Globus pallidus (tissue), 1 donor: ENCODE results near the gene PSMD3.
"Not testable (repeated sequence)": the region's sequence is repeated elsewhere in the genome, so short reads cannot be mapped to it uniquely, and the experiment has no call there.

Experiments used
- DNase-seq: peaks from one replicate; pipeline ENCODE4 v3.0.0-alpha.2; 2015; ENCODE audit warnings: low spot score

PSMD3 gene

DNA sequence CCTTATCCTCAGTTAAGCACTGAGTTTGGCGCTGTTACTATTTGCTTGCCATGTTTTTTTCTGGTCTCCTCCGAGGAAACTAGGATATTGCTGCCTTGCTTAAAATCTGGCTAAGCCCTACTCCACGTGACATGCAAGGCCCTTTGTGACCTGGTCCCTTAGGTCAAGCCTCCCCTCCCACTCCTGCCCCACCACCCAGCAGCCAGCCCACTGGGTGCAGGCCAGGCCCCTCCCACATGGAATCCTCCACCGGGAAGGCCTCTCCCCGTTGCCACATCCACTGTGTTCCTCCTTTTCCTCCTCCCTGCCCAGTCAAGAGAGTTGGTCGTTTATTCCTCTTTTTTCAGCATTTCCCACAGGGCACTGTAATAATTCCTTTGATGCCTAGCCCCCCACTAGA lies 16.2 kb downstream of the PSMD3 start:
- DNase-seq, result no peak

DNA sequence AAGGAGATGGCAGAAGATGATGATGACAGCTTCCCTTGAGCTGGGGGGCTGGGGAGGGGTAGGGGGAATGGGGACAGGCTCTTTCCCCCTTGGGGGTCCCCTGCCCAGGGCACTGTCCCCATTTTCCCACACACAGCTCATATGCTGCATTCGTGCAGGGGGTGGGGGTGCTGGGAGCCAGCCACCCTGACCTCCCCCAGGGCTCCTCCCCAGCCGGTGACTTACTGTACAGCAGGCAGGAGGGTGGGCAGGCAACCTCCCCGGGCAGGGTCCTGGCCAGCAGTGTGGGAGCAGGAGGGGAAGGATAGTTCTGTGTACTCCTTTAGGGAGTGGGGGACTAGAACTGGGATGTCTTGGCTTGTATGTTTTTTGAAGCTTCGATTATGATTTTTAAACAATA lies 16.9 kb downstream of the PSMD3 start:
- no peak for DNase-seq

DNA sequence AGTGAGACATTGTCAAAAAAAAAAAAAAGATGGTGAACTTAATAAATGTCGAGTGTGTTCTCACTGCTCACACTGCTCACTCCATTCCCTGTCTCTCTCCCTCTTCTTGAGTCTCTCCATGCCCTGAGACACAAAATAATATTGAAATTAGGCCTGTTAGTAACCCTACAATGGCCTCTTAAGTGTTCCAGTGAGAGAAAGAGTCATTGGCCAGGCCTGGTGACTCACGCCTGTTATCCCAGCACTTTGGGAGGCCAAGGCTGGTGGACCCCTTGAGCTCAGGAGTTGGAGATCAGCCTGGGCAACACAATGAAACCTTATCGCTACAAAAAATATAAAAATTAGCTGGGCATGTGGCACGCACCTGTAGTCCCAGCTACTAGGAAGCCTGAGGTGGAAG lies 18.5 kb downstream of the PSMD3 start:
- no peak for DNase-seq

DNA sequence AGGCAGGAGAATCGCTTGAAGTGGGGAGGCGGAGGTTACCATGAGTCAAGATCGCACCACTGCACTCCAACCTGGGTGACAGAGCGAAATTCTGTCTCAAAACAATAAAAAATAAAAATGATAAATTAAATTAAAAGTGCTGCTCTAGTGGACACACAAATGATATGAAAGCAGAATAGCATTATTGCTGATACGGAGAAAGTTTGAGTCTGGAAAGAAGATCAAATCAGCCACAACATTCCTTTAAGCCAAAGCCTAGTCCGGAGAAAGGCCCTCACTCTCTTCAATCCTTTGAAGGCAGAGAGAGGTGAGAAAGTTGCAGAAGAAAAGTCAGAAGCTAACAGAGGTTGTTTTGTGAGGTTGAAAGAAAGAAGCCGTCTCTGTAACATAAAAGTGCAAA lies 19.6 kb downstream of the PSMD3 start:
- no peak for DNase-seq

DNA sequence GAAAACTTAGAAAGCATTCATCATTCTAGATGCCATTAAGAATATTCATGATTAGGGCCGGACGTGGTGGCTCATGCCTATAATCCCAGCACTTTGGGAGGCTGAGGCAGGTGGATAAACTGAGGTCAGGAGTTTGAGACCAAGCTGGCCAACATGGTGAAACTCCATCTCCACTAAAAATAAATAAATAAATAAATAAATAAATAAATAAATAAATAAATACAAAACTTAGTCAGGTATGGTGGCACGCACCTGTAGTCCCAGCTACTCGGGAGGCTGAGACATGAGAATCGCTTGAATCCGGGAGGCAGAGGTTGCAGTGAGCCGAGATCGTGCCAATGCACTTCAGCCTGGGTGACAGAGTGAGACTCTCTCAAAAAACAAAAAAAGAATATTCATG lies 20.7 kb downstream of the PSMD3 start:
- DNase-seq, result not testable (repeated sequence)

DNA sequence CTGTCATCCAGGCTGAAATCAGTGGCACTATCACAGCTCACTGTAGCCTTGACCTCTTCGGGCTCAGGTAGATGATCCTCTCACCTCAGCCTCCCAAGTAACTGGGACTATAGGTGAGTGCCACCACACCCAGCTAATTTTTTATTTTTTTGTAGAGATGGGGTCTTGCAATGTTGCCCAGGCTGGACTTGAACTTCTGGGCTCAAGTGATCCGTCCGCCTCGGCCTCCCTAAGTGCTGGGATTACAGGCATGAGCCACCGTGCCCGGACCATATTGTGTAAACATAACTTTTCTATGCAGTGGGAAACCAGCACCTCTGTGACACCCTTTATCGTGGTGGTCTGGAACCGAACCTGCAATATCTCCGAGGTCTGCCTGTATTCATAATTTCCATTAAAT lies 23.5 kb downstream of the PSMD3 start:
- no peak for DNase-seq

DNA sequence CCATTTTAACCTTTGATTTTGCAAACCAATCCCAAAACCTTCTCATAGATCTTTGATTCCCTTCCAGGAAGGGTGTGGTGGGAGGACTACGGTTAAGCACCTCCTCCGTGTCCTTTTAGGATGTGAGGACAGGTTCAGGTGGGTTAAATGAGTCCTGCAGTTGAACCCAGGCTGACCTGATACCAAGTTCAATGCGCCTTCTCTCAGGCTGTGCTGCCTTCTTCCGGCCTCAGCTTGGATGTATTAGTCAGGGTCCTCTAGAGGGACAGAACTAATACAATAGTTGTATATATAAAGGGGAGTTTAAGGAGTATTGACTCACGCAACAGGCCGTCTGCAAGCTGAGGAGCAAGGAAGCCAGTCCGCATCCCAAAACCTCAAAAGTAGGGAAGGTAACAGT lies 24.1 kb downstream of the PSMD3 start:
- no peak for DNase-seq

DNA sequence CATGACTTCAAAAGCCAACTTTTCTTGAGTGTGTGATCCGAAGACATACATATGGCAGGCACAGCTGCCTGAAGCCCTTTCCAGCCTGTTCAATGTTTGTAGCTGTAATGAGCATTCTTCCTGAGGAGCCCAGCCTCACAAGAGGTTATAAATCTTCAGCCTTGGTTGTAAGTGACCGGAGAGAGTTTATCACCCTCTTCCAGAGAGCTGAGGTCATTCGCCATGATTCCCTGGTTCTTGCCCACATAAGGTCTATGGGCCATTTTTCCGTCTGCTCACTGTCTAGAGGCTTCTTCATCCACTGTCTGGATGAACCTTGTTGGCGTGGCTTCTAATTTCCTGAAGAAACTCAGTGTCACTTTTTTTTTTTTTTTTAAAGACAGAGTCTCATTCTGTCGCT lies 24.9 kb downstream of the PSMD3 start:
- DNase-seq, result no peak

DNA sequence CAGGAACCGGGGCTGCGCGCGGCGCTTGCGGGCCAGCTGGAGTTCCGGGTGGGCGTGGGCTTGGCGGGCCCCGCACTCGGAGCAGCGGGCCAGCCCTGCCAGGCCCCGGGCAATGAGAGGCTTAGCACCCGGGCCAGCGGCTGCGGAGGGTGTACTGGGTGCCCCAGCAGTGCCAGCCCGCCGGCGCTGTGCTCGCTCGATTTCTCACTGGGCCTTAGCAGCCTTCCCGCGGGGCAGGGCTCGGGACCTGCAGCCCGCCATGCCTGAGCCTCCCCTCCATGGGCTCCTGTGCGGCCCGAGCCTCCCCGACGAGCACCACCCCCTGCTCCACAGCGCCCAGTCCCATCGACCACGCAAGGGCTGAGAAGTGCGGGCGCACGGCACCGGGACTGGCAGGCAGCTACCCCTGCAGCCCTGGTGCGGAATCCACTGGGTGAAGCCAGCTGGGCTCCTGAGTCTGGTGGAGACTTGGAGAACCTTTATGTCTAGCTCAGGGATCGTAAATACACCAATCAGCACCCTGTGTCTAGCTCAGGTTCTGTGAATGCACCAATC lies 30.4 kb downstream of the PSMD3 start:
- not testable (repeated sequence) for DNase-seq

DNA sequence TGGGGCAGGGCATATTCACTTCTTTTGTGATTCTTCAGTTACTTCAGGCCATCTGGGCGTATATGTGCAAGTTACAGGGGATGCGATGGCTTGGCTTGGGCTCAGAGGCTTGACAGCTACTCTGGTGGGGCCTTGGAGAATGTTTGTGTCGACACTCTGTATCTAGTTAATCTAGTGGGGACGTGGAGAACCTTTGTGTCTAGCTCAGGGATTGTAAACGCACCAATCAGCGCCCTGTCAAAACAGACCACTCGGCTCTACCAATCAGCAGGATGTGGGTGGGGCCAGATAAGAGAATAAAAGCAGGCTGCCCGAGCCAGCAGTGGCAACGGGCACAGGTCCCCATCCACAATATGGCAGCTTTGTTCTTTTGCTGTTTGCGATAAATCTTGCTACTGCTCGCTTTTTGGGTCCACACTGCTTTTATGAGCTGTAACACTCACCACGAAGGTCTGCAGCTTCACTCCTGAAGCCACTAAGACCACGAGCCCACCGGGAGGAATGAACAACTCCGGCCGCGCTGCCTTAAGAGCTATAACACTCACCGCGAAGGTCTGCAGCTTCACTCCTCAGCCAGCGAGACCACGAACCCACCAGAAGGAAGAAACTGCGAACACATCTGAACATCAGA lies 31.5 kb downstream of the PSMD3 start:
- DNase-seq, result not testable (repeated sequence)

DNA sequence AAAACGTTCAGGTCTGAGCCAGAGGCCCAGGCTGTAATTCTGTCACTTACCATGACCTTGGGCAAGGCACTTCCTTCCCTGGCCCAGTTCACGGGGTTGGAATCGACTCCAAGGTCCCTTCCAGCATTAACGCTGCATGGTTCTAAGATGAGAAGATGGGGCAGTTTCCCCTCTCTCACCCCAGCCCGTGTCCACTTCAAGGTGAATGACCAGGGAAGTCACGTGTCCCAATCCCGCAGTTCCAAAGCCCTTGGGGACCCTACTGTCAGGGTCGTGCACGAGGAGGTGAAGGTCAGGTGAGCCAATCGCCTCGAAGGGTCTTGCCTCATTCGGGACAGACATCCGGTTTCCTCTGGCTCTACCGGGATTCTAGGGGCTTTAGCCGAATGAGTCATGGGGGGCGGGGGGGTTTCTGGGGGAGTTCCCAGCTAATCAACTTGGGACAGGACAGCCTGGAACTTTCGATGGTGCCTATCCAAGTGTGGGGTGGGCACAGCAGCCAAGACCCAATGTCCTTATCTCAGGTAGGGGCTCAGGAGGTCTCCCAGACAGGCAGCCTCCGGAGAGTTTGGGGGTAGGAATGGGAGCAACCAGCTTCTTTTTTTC lies 33.9 kb downstream of the PSMD3 start:
- no peak for DNase-seq

DNA sequence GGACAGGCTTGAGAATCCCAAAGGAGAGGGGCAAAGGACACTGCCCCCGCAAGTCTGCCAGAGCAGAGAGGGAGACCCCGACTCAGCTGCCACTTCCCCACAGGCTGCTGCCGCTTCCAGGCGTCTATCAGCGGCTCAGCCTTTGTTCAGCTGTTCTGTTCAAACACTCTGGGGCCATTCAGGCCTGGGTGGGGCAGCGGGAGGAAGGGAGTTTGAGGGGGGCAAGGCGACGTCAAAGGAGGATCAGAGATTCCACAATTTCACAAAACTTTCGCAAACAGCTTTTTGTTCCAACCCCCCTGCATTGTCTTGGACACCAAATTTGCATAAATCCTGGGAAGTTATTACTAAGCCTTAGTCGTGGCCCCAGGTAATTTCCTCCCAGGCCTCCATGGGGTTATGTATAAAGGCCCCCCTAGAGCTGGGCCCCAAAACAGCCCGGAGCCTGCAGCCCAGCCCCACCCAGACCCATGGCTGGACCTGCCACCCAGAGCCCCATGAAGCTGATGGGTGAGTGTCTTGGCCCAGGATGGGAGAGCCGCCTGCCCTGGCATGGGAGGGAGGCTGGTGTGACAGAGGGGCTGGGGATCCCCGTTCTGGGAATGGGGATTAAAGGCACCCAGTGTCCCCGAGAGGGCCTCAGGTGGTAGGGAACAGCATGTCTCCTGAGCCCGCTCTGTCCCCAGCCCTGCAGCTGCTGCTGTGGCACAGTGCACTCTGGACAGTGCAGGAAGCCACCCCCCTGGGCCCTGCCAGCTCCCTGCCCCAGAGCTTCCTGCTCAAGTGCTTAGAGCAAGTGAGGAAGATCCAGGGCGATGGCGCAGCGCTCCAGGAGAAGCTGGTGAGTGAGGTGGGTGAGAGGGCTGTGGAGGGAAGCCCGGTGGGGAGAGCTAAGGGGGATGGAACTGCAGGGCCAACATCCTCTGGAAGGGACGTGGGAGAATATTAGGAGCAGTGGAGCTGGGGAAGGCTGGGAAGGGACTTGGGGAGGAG lies 34.7 kb downstream of the PSMD3 start, which contains the start of gene CSF3:
TSS of gene CSF3 (plus strand) at position 436 of the 993 bp plus-strand sequence. CDS start at position 471, 35 bp downstream.
- DNase-seq, result no peak

DNA sequence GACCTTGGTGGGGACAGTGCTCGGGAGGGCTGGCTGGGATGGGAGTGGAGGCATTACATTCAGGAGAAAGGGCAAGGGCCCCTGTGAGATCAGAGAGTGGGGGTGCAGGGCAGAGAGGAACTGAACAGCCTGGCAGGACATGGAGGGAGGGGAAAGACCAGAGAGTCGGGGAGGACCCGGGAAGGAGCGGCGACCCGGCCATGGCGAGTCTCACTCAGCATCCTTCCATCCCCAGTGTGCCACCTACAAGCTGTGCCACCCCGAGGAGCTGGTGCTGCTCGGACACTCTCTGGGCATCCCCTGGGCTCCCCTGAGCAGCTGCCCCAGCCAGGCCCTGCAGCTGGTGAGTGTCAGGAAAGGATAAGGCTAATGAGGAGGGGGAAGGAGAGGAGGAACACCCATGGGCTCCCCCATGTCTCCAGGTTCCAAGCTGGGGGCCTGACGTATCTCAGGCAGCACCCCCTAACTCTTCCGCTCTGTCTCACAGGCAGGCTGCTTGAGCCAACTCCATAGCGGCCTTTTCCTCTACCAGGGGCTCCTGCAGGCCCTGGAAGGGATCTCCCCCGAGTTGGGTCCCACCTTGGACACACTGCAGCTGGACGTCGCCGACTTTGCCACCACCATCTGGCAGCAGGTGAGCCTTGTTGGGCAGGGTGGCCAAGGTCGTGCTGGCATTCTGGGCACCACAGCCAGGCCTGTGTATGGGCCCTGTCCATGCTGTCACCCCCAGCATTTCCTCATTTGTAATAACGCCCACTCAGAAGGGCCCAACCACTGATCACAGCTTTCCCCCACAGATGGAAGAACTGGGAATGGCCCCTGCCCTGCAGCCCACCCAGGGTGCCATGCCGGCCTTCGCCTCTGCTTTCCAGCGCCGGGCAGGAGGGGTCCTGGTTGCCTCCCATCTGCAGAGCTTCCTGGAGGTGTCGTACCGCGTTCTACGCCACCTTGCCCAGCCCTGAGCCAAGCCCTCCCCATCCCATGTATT lies 35.7 kb downstream of the PSMD3 start:
- DNase-seq, result no peak

DNA sequence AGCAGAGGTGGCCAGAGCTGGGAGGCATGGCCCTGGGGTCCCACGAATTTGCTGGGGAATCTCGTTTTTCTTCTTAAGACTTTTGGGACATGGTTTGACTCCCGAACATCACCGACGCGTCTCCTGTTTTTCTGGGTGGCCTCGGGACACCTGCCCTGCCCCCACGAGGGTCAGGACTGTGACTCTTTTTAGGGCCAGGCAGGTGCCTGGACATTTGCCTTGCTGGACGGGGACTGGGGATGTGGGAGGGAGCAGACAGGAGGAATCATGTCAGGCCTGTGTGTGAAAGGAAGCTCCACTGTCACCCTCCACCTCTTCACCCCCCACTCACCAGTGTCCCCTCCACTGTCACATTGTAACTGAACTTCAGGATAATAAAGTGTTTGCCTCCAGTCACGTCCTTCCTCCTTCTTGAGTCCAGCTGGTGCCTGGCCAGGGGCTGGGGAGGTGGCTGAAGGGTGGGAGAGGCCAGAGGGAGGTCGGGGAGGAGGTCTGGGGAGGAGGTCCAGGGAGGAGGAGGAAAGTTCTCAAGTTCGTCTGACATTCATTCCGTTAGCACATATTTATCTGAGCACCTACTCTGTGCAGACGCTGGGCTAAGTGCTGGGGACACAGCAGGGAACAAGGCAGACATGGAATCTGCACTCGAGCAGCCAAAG lies 36.9 kb downstream of the PSMD3 start:
- no peak for DNase-seq

DNA sequence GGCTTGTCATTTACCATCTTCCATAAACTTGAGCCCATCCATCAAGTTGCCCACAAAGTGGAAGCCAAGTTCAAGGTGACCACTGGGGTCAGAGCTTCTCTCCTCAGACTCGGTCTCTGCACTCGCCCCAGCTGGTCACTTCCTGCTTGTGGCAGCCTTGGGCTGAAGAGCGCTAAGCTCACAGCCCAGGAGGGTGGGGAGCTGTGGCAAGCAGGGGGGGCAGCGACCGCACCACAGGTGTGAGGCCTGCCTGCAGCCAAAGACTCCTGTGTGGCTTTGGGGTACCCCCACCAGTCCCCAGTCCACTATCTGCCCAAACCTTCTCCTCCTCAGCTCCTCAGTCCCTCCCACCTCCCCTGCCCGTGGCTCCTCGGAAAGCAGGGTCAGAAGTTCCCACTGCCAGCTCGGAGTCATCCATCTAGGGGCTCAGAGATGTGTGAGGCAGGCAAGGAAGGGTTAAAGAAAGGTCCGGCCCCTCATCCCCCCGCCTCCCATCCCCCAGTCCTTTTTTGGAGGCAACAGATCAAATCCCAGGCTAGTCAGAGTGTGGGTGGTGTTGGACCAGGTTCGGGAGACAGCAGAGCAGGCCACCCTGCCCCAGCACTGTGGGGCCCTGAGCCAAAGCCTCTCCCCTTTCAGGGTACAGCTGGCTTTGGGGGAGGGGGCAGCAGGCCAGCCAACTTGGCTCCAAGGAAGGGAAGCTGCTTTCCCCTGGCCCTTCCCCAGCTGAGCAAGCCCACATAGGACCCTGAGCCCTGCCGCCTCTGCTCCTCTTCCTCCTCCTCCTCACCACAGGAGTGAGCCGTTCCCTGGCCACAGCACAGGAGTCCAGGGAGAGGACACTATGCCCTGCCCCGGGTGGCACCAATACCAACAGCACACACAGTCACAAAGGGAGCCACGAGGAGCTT lies 37.9 kb downstream of the PSMD3 start:
- no peak for DNase-seq

DNA sequence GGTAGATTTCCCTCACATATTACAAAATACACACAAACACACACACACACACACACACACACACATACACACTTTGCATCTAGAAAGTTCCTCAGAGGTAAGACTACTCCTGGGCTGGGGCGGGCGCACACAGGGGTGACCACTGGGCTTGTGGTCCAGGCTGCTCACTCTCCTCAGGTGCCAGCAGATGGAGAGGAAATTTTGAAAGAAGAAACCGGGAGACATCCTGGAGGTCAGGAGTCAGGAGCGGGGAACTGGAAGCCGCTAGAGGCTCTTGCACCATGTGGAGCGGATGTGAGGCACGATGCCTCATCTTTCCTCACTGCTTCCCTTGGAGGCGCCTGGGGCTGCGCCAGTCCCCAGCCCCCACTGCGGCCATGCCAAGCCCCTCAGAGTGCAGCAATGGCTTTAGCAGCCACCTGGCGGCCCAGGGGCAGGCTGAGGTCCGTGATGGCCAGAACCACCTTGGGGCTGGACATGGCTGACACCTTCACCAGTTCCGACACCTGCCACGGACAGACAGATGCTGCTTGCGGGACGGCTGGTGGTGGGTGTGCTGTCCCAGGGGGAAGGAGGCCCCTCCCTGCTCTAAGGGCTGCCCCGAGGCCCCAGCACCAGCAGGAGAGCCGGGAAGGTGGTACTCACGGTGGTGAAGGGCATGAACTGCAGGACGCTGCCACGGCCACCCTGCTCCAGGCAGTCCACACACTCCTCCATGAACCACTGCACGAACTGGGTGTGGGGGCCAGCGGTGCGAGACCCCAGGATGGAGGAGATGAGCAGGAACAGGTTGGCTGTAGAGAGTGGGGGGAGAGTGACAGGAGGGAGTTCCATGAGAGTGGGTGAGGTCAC lies 38.8 kb downstream of the PSMD3 start:
- DNase-seq, result no peak

DNA sequence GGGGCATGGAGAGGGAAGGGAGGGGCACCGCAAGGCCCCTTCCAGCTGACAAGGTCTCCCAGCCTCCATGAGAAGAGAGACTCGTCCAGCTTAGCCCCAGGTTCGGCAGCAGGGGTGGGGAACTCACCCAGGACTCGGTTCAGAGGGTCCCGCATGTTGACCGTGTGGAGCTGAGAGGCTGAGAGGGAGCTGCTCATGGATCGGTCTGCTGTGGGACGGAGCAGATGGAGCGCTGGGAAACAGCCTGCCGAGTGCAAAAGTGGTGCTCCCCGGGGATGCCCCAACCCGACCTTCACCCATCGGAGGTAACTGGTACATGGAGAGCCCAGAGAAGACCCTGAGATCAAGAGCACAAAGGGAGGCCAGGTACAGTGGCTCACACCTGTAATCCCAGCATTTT lies 39.5 kb downstream of the PSMD3 start:
- DNase-seq, result no peak

DNA sequence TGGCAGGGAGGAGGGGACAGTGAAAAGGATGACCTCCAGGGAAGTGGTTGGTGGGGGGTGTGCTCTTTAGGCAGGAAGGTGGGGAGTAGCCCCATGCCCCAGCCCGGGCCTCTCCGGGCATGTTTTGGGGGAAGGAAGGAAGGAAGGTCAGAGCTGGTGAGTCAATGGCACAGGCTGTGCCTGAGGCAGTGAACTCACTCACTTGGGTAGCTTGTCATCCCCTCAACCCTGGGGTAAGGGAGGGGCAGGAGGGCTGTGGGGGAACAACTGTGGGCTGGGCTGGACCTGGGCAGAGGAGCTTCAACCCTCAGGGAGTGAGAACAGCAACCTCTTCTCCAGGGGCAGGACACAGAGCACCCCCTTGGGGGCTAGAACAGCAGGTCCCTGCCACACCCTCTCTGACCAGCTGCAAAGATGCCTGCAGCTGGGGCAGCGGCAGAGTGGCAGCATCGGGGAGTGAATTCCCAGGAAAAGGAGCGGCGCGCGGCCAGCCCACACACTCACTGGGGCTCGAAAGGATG lies 40.9 kb downstream of the PSMD3 start:
- DNase-seq, result no peak
